A549 treated with AZD2906 at 1 μM for 4 hours (cell line): ENCODE results near the gene OSBPL3. TPM values are rescaled to one million over a fixed set of nuclear protein-coding genes. Genes with fewer than 3 reads are reported as not detected.

Experiments used
- total RNA-seq: library from RNA; stranded (reverse); fragments of 200-300 nt; extraction: Qiagen RNA extraction; gene quantifications from 5 replicates; pipeline ENCODE4 v1.2.3, GENCODE V29; 2022

OSBPL3 gene, protein sequence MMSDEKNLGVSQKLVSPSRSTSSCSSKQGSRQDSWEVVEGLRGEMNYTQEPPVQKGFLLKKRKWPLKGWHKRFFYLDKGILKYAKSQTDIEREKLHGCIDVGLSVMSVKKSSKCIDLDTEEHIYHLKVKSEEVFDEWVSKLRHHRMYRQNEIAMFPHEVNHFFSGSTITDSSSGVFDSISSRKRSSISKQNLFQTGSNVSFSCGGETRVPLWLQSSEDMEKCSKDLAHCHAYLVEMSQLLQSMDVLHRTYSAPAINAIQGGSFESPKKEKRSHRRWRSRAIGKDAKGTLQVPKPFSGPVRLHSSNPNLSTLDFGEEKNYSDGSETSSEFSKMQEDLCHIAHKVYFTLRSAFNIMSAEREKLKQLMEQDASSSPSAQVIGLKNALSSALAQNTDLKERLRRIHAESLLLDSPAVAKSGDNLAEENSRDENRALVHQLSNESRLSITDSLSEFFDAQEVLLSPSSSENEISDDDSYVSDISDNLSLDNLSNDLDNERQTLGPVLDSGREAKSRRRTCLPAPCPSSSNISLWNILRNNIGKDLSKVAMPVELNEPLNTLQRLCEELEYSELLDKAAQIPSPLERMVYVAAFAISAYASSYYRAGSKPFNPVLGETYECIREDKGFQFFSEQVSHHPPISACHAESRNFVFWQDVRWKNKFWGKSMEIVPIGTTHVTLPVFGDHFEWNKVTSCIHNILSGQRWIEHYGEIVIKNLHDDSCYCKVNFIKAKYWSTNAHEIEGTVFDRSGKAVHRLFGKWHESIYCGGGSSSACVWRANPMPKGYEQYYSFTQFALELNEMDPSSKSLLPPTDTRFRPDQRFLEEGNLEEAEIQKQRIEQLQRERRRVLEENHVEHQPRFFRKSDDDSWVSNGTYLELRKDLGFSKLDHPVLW
- total RNA-seq = 10.6 to 14.6 TPM (median 13.2 TPM) in 5 replicates

DNA sequence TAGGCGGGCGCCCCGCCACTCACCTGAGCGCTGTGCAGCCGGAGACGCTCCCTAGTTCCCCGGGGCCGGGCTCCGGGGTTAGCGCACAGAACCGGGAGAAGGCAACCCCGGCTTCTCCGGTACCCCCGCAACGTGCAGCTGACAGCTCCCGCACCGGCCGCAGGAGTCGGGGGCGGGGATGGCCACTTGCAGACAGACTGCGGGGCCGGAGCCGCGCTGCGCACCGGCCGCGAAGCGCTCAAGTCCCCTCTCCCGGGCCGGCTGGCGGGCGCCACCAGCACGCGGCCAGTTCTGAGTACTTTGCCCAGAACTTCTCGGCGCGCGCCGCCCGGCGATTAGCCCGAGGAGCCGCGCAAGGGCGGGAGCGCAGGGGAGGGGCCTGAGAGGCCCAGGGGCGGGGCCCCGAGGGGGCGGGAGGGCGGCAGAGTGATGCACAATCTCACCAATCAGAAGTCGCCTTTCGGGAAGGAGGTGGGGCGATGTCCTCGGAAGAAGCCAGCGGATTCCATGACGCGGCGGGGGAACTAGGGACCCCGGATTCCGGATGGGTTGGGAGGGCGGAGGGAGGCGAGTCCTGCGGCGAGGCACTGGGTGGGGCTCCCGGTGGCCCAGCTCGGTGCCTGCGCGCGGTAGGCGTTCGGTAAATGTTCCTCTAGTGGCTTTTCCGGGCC is at the start of gene OSBPL3:
Gene OSBPL3, minus strand, starts transcription at position 316 of the 671 bp plus-strand sequence. CDS start 87,706 bp downstream, outside the sequence.

DNA sequence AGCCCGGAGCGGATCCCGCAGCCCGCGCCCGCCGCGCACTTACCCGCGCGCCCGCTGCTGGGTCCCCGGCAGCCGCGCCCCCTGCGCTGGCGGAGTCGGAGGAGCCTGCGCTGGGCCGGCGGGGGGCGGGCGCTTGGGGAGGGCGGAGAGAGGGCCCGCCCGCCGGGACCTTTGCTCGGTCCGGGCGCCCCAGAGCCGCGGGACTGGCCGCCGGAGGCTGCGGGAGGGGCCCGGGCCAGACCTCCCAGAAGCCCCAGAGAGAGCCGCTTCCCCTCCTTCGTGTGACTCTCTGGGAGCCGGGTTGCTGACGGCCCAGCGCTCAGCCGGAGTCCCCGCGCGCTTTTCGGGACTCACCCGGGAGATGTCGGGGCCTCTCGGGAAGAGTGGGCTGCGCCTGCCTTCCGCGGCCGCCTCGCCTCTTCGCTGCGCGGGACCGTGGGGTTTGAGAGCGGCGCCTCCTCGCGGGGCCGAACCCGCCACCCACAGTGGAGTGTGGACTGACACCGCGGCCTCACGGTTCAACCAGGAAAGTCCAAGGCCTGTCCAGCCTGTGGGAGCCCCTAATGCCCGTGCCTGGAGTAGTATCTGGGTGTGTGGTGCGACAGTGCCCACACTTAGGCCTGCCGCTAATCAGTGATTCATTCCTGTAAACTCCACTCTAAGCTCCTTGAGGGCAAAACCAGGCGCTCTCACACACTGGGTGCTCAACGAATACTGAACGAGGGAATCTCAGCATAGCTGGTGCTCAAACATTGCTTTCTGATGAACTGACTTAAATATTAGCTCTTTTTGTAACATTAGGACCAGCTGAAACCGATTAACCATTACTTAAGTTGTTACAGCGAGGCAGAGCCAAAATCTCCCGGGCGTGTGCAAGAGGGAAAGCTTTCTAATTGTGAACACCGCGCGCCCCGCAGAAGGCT is 222.4 kb downstream of the OSBPL3 start, which contains the start of gene GSDME:
Gene GSDME, minus strand, starts transcription at position 112 of the 923 bp plus-strand sequence. CDS start 7,690 bp downstream, outside the sequence.

Other genes with a start within 250 kb of the OSBPL3 start
- 38.9 to 50.3 TPM (median 45.2 TPM) in 5 replicates for gene GSDME, start 222.7 kb downstream of the OSBPL3 start, total RNA-seq
- gene CYCS, start 145.1 kb upstream of the OSBPL3 start, total RNA-seq = 226 to 252 TPM (median 232 TPM) in 5 replicates
- gene NPVF, start 248.3 kb upstream of the OSBPL3 start, total RNA-seq = not detected in 5 replicates